Measurements from ENCODE around the gene EVX2. TPM values are rescaled to one million over a fixed set of nuclear protein-coding genes. Genes with fewer than 3 reads are reported as not detected.

EVX2 gene
- total RNA-seq, 4 donors from 2014 or later = 0.08 TPM; not detected in 3

DNA sequence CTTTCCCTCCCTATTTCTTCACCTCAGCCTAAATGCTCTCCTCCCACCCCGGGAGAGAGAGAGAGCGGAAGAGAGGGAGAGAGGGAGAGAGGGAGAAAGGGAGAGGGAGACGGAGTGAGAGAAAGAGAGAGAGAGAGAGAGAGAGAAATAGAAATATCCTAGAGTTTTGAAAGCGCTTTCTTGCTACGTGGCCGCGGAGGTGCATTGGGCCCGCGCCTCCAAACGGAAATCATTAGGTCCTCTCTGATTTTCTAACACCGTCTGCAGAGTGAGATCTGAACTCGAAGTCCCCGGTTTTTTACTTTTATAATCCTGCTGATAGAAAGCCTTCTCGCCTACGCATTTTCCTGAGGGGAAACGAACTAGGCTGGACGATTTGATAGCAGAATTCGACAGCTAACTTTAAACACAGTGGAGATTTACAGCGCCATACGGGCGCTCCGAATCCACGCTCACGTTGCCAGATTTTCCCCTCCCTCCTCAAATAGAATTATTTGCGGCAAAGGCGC is 903 bp upstream of the EVX2 start:
- no peak overlapping the region for H3K27ac ChIP-seq
- peaks cover 0 to 64% (median 32%) of the 10 kb centered on the region in 3 donors for H3K4me1 ChIP-seq
- H3K4me3 ChIP-seq = no peak overlapping the region
- H3K9me3 ChIP-seq = peaks cover 0 to 16% (median 0%) of the 10 kb centered on the region in 3 donors
- 1 to 3% methylated on average over 15 to 24 of the region's 26 CpGs for WGBS, 2 donors (ENCODE audit: low coverage in 1 of 2)
- ATAC-seq = no peak
- no peaks in the 10 kb centered on the region for H3K36me3 ChIP-seq
- TF ChIP-seq, protein P1, sequence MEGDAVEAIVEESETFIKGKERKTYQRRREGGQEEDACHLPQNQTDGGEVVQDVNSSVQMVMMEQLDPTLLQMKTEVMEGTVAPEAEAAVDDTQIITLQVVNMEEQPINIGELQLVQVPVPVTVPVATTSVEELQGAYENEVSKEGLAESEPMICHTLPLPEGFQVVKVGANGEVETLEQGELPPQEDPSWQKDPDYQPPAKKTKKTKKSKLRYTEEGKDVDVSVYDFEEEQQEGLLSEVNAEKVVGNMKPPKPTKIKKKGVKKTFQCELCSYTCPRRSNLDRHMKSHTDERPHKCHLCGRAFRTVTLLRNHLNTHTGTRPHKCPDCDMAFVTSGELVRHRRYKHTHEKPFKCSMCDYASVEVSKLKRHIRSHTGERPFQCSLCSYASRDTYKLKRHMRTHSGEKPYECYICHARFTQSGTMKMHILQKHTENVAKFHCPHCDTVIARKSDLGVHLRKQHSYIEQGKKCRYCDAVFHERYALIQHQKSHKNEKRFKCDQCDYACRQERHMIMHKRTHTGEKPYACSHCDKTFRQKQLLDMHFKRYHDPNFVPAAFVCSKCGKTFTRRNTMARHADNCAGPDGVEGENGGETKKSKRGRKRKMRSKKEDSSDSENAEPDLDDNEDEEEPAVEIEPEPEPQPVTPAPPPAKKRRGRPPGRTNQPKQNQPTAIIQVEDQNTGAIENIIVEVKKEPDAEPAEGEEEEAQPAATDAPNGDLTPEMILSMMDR (IDR thresholded peaks at IDR 0.05) = no peak
- TF ChIP-seq EP300 (IDR thresholded peaks at IDR 0.05) (no peak), POLR2AphosphoS5 (IDR thresholded peaks at IDR 0.05) (no peak), POLR2A (IDR thresholded peaks at IDR 0.05) (no peak)
- H3K27me3 ChIP-seq = peaks cover 100% of the 10 kb centered on the region

GRCh38 chr2:176082824-176083751 is 674 bp downstream of the EVX2 start:
- TF ChIP-seq EP300 (IDR thresholded peaks at IDR 0.05) = no peak
- TF ChIP-seq, protein P1 (IDR thresholded peaks at IDR 0.05) = no peak
- TF ChIP-seq POLR2A (IDR thresholded peaks at IDR 0.05) = no peak
- Histone ChIP-seq H3K4me3 (no peak overlapping the region), H3K4me1 (peaks cover 0 to 65% (median 34%) of the 10 kb centered on the region in 3 donors), H3K36me3 (no peaks in the 10 kb centered on the region), H3K9me3 (peaks cover 0 to 16% (median 0%) of the 10 kb centered on the region in 3 donors), H3K27me3 (peaks cover 100% of the 10 kb centered on the region), H3K27ac (no peak overlapping the region)
- ATAC-seq = no peak
- WGBS, 2 donors (ENCODE audit: low coverage in 1 of 2) = 5 to 7% methylated on average over 3 to 4 of the region's 66 CpGs

DNA sequence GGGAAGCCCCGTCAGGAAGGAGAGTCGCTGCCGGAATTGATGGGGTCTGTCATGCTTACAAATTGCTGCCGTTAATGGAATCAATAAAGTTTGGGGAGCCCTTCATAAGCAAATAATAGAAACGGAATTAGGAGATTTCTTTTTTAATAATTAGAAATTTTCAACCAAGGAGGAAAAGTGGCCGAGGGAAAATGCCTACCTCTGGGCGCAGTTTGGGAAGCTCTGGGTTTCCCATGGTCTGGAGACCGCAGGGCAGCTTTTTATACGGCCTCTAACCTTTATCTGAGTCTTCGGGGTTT is 1.3 kb downstream of the EVX2 start:
- Histone ChIP-seq H3K4me1 (peaks cover 0 to 61% (median 30%) of the 10 kb centered on the region in 3 donors), H3K4me3 (no peak overlapping the region), H3K36me3 (no peaks in the 10 kb centered on the region), H3K27me3 (peaks cover 100% of the 10 kb centered on the region), H3K27ac (no peak overlapping the region), H3K9me3 (peaks cover 0 to 16% (median 0%) of the 10 kb centered on the region in 3 donors)
- TF ChIP-seq POLR2AphosphoS5 (IDR thresholded peaks at IDR 0.05) = no peak
- TF ChIP-seq POLR2A (IDR thresholded peaks at IDR 0.05) = no peak
- TF ChIP-seq, protein P1 (IDR thresholded peaks at IDR 0.05) = no peak
- no peak for TF ChIP-seq EP300 (IDR thresholded peaks at IDR 0.05)
- no peak for ATAC-seq
- WGBS, 2 donors (ENCODE audit: low coverage in 1 of 2) = 12 to 18% methylated on average over 7 to 8 of the region's 10 CpGs

GRCh38 chr2:176081837-176082524 is 1.8 kb downstream of the EVX2 start:
- peaks cover 100% of the 10 kb centered on the region for H3K27me3 ChIP-seq
- H3K4me3 ChIP-seq = no peak overlapping the region
- no peak for TF ChIP-seq POLR2A (IDR thresholded peaks at IDR 0.05)
- TF ChIP-seq, protein P1 (IDR thresholded peaks at IDR 0.05) = no peak
- no peak for TF ChIP-seq POLR2AphosphoS5 (IDR thresholded peaks at IDR 0.05)
- no peak for TF ChIP-seq EP300 (IDR thresholded peaks at IDR 0.05)
- 2 to 7% methylated on average over 11 of the region's 62 CpGs for WGBS, 2 donors (ENCODE audit: low coverage in 1 of 2)
- no peak overlapping the region for H3K27ac ChIP-seq
- no peaks in the 10 kb centered on the region for H3K36me3 ChIP-seq
- H3K9me3 ChIP-seq = peaks cover 0 to 16% (median 0%) of the 10 kb centered on the region in 3 donors
- no peak for ATAC-seq
- H3K4me1 ChIP-seq = peaks cover 0 to 61% (median 30%) of the 10 kb centered on the region in 3 donors
